Fibroblast of peridontal ligament (primary cell): ENCODE results near the gene MYH14.

Experiments
- DNase-seq: peaks from one replicate; pipeline ENCODE4 v3.0.0-alpha.2; 2010; ENCODE audit errors: extremely low read depth

The MYH14 gene

GRCh38 chr19:50203281-50204080, at the start of gene MYH14:
TSS of gene MYH14 (plus strand) at chr19:50203622. CDS start at chr19:50210366, 6,744 bp downstream.
- DNase-seq, result no peak

GRCh38 chr19:50154529-50154928, 48.9 kb upstream of the MYH14 start:
- no peak for DNase-seq

- no peak for DNase-seq
Measured at GRCh38 chr19:50155520-50156109, 47.8 kb upstream of the MYH14 start.

GRCh38 chr19:50158577-50158976, 44.8 kb upstream of the MYH14 start:
- DNase-seq, result no peak

GRCh38 chr19:50159078-50159477, 44.3 kb upstream of the MYH14 start:
- DNase-seq, result no peak

GRCh38 chr19:50162988-50163387, 40.4 kb upstream of the MYH14 start, which contains the start of gene IZUMO2:
TSS of gene IZUMO2 (minus strand) at chr19:50163281. CDS start at chr19:50163194, 87 bp downstream.
- DNase-seq, result no peak

- no peak for DNase-seq
Measured at GRCh38 chr19:50167314-50167721, 36.1 kb upstream of the MYH14 start.

GRCh38 chr19:50171752-50172151, 31.7 kb upstream of the MYH14 start:
- DNase-seq, result no peak

- no peak for DNase-seq
Measured at GRCh38 chr19:50172726-50173125, 30.7 kb upstream of the MYH14 start.

- DNase-seq, result no peak
Measured at GRCh38 chr19:50173127-50173526, 30.3 kb upstream of the MYH14 start.

- DNase-seq, result no peak
Measured at GRCh38 chr19:50174100-50174793, 29.2 kb upstream of the MYH14 start.

GRCh38 chr19:50175924-50176323, 27.5 kb upstream of the MYH14 start:
- no peak for DNase-seq

GRCh38 chr19:50176775-50177174, 26.6 kb upstream of the MYH14 start:
- no peak for DNase-seq

- no peak for DNase-seq
Measured at GRCh38 chr19:50178320-50178719, 25.1 kb upstream of the MYH14 start.

- no peak for DNase-seq
Measured at GRCh38 chr19:50178859-50179537, 24.4 kb upstream of the MYH14 start.

- DNase-seq, result no peak
Measured at GRCh38 chr19:50181121-50181520, 22.3 kb upstream of the MYH14 start.

- DNase-seq, result no peak
Measured at GRCh38 chr19:50184196-50184595, 19.2 kb upstream of the MYH14 start.

- no peak for DNase-seq
Measured at GRCh38 chr19:50187937-50188336, 15.5 kb upstream of the MYH14 start.

GRCh38 chr19:50189331-50189730, 14.1 kb upstream of the MYH14 start:
- no peak for DNase-seq

GRCh38 chr19:50190439-50190891, 13.0 kb upstream of the MYH14 start:
- DNase-seq, result no peak

- DNase-seq, result no peak
Measured at GRCh38 chr19:50191216-50191615, 12.2 kb upstream of the MYH14 start.
